GM21529 (cell line): ENCODE measurements around the gene CYB561A3.

Experiments
- ATAC-seq: cut with Tn5 transposase; IDR thresholded peaks from one replicate; pipeline ENCODE4 v1.9.1; 2021; ENCODE audit not compliant: unreplicated experiment

Gene CYB561A3

GRCh38 chr11:61369372-61370348 is 8.0 kb upstream of the CYB561A3 start:
- no peak for ATAC-seq

- no peak for ATAC-seq
These were observed 7.0 kb upstream of the CYB561A3 start for GRCh38 chr11:61368646-61369045.

GRCh38 chr11:61367406-61367805 is 5.7 kb upstream of the CYB561A3 start:
- no peak for ATAC-seq

GRCh38 chr11:61364012-61364675 is 2.5 kb upstream of the CYB561A3 start:
- no peak for ATAC-seq

DNA sequence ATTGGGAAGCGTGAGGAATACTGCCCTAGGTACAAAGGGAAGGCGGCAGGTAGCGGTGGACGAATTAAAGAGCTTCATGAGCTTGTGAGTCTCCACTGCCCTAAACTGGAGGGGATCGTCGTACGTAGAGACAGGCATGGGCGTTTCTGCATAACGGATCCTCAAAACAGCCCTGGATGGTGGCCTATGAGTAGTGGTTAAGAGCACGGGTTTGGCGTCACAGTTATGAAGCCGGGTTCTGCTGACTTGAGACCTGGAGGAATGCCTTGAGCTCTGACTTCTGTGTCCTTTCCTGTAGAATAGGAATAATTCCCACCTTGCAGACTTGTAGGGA is 827 bp upstream of the CYB561A3 start:
- ATAC-seq, result no peak

DNA sequence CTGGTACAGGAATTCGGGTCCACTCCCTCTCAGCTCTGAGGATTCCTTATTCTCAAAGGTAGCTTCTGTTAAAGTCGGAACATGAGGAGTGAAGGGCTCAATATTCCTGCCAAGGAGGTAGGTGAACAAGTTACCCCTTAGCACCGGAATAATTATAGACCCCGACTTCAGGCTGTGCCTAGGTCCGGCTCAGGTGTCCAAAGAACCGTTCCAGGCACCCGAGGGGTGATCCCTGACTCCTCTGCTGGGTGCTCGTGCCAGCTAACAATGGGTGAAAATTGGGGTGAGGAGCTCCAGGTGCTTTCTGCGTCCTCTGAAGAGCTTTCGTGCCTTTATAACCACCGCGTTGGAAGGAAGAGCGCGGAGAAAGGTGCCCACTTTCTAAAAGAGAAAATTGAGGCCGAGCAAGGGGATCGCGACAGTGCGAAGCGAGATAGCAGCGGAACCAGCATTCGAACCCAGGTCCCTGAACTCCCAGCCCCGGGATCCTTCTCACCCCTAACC is 393 bp downstream of the CYB561A3 start:
- ATAC-seq, result peak; percentile 1

DNA sequence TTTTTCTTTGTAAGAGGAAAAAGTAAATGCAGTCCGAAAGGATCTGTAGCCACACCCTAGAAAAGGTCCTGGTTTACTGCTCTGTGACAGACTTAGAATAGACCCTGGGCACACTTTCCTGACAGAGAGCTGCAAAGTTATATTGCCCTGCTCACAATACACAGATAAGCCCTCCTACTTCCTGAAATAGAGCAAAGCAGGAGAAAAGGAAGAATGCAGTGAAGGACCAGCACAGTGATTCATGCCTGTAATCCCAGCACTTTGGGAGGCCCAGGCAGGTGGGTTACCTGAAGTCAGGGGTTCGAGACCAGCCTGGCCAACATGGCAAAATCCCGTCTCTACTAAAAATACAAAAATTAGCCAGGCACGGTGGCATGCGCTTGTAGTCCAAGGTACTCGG is 2.2 kb downstream of the CYB561A3 start:
- ATAC-seq, result no peak

- ATAC-seq, result no peak
These were observed 3.1 kb downstream of the CYB561A3 start for GRCh38 chr11:61358566-61358965.

DNA sequence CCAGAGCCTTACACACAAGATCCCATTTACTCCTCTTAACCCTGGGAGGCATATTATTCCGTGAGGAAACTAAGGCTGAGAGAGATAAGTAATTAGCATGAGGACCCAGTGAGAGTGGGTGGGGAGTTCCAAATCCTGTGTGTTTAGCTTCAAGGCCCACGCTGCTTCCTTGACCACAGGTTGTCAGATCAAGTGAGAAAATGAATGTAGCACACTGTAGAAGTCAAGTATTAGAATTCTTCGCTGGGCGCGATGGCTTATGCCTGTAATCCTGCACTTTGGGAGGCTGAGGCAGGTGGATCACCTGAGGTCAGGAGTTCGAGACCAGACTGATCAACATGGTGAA is 3.8 kb downstream of the CYB561A3 start:
- no peak for ATAC-seq

- peak; percentile 45 for ATAC-seq
These were observed 4.3 kb downstream of the CYB561A3 start for GRCh38 chr11:61357233-61357893.

- no peak for ATAC-seq
These were observed 5.0 kb downstream of the CYB561A3 start for GRCh38 chr11:61356706-61357105.

GRCh38 chr11:61354208-61354607 is 7.5 kb downstream of the CYB561A3 start:
- ATAC-seq, result no peak

- no peak for ATAC-seq
These were observed 8.3 kb downstream of the CYB561A3 start for GRCh38 chr11:61353131-61354067.

DNA sequence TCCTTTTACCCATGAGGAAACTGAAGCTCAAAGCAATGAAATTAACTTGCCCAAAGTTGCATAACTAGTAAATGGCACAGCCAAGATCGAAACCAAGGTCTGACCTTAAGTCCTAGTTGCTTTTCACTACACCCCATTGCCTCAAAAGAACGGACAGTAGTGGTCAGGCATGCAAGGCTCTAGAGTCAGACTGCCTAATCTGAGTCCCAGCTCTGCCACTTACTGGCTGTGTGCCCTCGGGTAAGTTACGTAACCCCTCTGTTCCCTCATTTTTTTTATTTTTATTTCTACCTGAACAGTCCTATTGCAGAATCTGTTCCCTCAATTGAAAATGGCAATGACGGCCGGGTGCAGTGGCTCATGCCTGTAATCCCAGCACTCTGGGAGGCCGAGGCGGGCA is 9.6 kb downstream of the CYB561A3 start:
- no peak for ATAC-seq

DNA sequence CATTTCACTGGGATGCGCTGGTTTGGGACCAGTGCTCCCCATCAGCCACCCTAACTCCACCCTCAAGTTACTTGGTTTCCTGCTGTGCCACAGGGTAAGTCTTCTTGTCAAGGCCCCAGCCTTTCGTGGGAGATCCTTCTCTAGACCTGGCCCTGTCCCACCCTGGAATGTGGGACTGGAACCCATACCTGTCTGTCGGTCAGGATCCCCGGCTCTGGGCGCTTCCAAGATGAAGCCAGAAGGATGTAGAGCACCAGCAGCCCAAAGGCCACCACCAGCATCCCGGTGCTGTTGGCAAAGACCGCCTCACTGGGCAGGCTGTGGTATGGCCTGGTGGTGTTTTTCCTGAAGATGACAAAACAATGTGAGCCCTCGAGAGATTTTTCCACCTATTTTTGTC is 10.9 kb downstream of the CYB561A3 start:
- no peak for ATAC-seq

- no peak for ATAC-seq
These were observed 11.3 kb downstream of the CYB561A3 start for GRCh38 chr11:61350336-61350735.

- no peak for ATAC-seq
These were observed 11.8 kb downstream of the CYB561A3 start for GRCh38 chr11:61349916-61350315.

GRCh38 chr11:61349189-61349751 is 12.4 kb downstream of the CYB561A3 start:
- ATAC-seq, result no peak

DNA sequence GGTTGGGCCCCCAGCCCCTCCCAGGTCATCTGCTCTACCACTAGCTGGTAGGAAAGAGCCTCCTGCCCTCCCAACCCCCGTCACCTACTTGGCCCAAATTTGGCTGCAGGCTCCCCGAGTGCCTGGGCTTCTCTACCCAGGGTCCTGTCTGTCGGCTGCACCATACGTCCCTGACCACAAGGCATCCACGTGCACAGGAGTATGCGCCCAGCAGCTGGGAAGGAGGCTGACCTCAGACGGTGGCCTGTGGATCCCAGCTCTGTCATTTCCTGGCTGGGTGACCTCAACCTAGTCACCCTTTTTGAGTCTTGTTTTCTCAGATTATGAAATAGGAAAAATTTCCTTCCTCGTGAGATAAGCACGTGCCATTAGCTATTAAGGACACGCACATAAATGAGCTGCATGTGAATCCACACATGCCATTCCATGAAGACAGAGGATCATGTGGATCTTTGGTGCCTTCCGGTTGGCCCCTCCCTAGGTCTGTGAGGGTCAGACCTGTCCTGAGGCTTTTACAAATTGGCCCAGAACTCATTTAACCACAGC is 13.7 kb downstream of the CYB561A3 start:
- no peak for ATAC-seq
